Keratinocyte (primary cell): ENCODE data around the gene ZCCHC7. TPM values are rescaled to one million over a fixed set of nuclear protein-coding genes. Genes with fewer than 3 reads are reported as not detected.

Source experiments
- DNase-seq: peaks from one replicate; pipeline ENCODE4 v3.0.0-alpha.2; 2011; ENCODE audit warnings: low read depth, missing footprints, low spot score
- FAIRE-seq: peaks from 2 replicates; lab custom pipeline; 2011; peaks lifted over from hg19 to GRCh38; lab: Jason Lieb, UNC
- H2AFZ ChIP-seq: 2 replicates; pipeline ENCODE4 v1.6.0; 2012; ENCODE audit warnings: low read length, control low read depth, inconsistent platforms; ENCODE audit not compliant: control insufficient read depth
- H3K27ac ChIP-seq: 2 replicates; pipeline ENCODE4 v1.5.1; 2011; ENCODE audit warnings: low read length; ENCODE audit not compliant: control insufficient read depth, insufficient read depth
- H3K27me3 ChIP-seq: 3 replicates; pipeline ENCODE4 v1.6.0; 2011; ENCODE audit warnings: low read length; ENCODE audit not compliant: control insufficient read depth, insufficient read depth; ENCODE audit errors: extremely low read depth
- H3K36me3 ChIP-seq, 2 experiments: 2 replicates in 1 of 2; 3 replicates in 1 of 2; pipeline ENCODE4 v1.5.1; 2011; ENCODE audit warnings: low read length in 2 of 2, mild to moderate bottlenecking in 1 of 2; ENCODE audit not compliant: control insufficient read depth in 2 of 2, insufficient read depth in 2 of 2; ENCODE audit errors: extremely low read depth in 1 of 2
- H3K4me1 ChIP-seq: 3 replicates; pipeline ENCODE4 v1.5.1; 2011; ENCODE audit warnings: low read length; ENCODE audit not compliant: control insufficient read depth, insufficient read depth; ENCODE audit errors: extremely low read depth
- H3K4me2 ChIP-seq: 3 replicates; pipeline ENCODE4 v1.6.0; 2011; ENCODE audit warnings: low read depth, low read length; ENCODE audit not compliant: control insufficient read depth, insufficient read depth; ENCODE audit errors: extremely low read depth
- H3K4me3 ChIP-seq, 3 experiments: fragments of 200-600 bp in 1 of 3; sonication (generic) in 1 of 3; 2 replicates in 2 of 3; 3 replicates in 1 of 3; pipeline ENCODE4 v1.5.1; 2011 to 2016; ENCODE audit warnings: low read length in 3 of 3, mild to moderate bottlenecking in 3 of 3, control low read depth in 2 of 3, inconsistent platforms in 1 of 3, low read depth in 1 of 3, mixed read lengths in 1 of 3, mixed run types in 1 of 3, moderate library complexity in 1 of 3; ENCODE audit not compliant: control insufficient read depth in 2 of 3, insufficient read depth in 2 of 3; ENCODE audit errors: extremely low read depth in 1 of 3
- H3K79me2 ChIP-seq: 2 replicates; pipeline ENCODE4 v1.6.0; 2012; ENCODE audit warnings: low read length; ENCODE audit not compliant: control insufficient read depth, insufficient read depth
- H3K9ac ChIP-seq: 3 replicates; pipeline ENCODE4 v1.6.0; 2011; ENCODE audit warnings: low read length; ENCODE audit not compliant: control insufficient read depth, insufficient read depth; ENCODE audit errors: extremely low read depth
- H3K9me1 ChIP-seq: 3 replicates; pipeline ENCODE4 v1.6.0; 2011; ENCODE audit warnings: low read length; ENCODE audit not compliant: control insufficient read depth, insufficient read depth; ENCODE audit errors: extremely low read depth
- H3K9me3 ChIP-seq: 2 replicates; pipeline ENCODE4 v1.5.1; 2012; ENCODE audit warnings: low read depth, low read length; ENCODE audit not compliant: control insufficient read depth
- H4K20me1 ChIP-seq: 3 replicates; pipeline ENCODE4 v1.6.0; 2011; ENCODE audit warnings: low read length; ENCODE audit not compliant: control insufficient read depth, insufficient read depth; ENCODE audit errors: extremely low read depth
- EZH2 ChIP-seq: IDR thresholded peaks from one replicate; pipeline ENCODE4 v1.6.1; 2012; ENCODE audit warnings: inconsistent platforms, mild to moderate bottlenecking, low read length, moderate library complexity
- dilution Hi-C: fragments of 300-500 bp; cut with MboI; formaldehyde crosslinking; loops from one replicate; pipeline ENCODE4 v1.7.0; 2020; ENCODE audit warnings: low sequenced_read_pairs; ENCODE audit not compliant: extremely low pct_ligation_motif_present
- polyA plus RNA-seq, 5 experiments: library from polyadenylated mRNA; depleted of rRNA in 3 of 5; stranded (reverse) in 3 of 5; stranded (forward) in 1 of 5; unstranded in 1 of 5; fragments of >200 nt; gene quantifications; 1 replicate in 1 of 5; 2 replicates in 3 of 5; 3 replicates in 1 of 5; pipeline versions ENCODE4 v1.2.1 to v1.2.3, GENCODE V29; 2011 to 2012; ENCODE audit warnings: missing spikeins in 2 of 5, low read depth in 1 of 5, low replicate concordance in 1 of 5
- TF ChIP-seq, protein P1 (sequence below), 3 experiments: IDR thresholded peaks in 1 of 3; conservative IDR thresholded peaks in 1 of 3; optimal IDR thresholded peaks in 1 of 3; 2 replicates in 2 of 3; 3 replicates in 1 of 3; pipeline versions ENCODE3 to v1.5.1; 2011; ENCODE audit warnings: low read length in 3 of 3, mild to moderate bottlenecking in 3 of 3, moderate library complexity in 2 of 3, control low read depth in 1 of 3, inconsistent platforms in 1 of 3; ENCODE audit not compliant: insufficient read depth in 2 of 3; ENCODE audit errors: extremely low read depth in 1 of 3

ZCCHC7 gene
- polyA plus RNA-seq, 1 donor (not counting 4 experiments of a cell fraction or from before 2014, with no cell fraction given), result 16.5 TPM

DNA sequence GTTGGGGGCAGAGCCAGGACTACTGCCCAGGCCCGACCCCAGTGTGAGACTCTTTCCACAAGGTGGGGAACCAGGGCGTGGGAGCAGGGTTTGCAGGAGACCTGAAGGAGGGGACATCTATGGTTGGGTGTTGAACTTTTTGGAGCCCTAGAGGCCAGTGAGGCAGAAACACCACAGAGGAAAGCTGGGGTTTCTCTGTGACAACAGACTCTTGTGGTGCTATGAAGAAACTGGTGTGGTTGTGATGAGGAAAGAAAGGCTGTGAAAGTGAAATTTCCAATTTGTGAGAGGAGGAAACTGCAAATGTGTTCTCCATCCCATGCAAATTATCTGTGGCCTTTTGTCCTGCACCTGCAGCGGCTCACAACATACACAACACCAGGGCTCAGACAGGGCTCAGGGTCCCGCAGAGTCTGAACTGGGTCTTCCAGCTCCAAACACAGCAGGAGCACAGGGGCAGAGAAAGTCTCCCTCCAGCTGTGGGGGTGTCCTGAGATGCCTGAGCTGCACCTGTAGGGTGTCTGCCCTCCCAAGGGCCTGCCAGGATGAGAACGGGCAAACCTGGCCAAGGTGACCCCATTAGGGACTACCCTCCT is 250.7 kb downstream of the ZCCHC7 start:
- Histone ChIP-seq H3K27ac (no peak overlapping the region), H4K20me1 (no peaks in the 10 kb centered on the region), H3K36me3 (no peaks in the 10 kb centered on the region), H3K4me2 (no peak overlapping the region), H3K27me3 (no peaks in the 10 kb centered on the region), H3K4me1 (no peaks in the 10 kb centered on the region), H3K4me3 (no peak overlapping the region), H3K9me3 (no peaks in the 10 kb centered on the region), H3K79me2 (no peaks in the 10 kb centered on the region), H3K9me1 (no peaks in the 10 kb centered on the region), H2AFZ (no peak overlapping the region), H3K9ac (no peak overlapping the region)
- DNase-seq (no peak), FAIRE-seq (no peak)
- dilution Hi-C loops, result no loop called here
- TF ChIP-seq, protein P1, sequence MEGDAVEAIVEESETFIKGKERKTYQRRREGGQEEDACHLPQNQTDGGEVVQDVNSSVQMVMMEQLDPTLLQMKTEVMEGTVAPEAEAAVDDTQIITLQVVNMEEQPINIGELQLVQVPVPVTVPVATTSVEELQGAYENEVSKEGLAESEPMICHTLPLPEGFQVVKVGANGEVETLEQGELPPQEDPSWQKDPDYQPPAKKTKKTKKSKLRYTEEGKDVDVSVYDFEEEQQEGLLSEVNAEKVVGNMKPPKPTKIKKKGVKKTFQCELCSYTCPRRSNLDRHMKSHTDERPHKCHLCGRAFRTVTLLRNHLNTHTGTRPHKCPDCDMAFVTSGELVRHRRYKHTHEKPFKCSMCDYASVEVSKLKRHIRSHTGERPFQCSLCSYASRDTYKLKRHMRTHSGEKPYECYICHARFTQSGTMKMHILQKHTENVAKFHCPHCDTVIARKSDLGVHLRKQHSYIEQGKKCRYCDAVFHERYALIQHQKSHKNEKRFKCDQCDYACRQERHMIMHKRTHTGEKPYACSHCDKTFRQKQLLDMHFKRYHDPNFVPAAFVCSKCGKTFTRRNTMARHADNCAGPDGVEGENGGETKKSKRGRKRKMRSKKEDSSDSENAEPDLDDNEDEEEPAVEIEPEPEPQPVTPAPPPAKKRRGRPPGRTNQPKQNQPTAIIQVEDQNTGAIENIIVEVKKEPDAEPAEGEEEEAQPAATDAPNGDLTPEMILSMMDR (optimal IDR thresholded peaks at IDR 0.05 in 1 of 3, IDR thresholded peaks at IDR 0.05 in 1 of 3, conservative IDR thresholded peaks at IDR 0.05 in 1 of 3; ENCODE audit: extremely low read depth in 1 of 3, insufficient read depth in 2 of 3, low read length in 3 of 3), result no peak
- TF ChIP-seq EZH2, result no peak

DNA sequence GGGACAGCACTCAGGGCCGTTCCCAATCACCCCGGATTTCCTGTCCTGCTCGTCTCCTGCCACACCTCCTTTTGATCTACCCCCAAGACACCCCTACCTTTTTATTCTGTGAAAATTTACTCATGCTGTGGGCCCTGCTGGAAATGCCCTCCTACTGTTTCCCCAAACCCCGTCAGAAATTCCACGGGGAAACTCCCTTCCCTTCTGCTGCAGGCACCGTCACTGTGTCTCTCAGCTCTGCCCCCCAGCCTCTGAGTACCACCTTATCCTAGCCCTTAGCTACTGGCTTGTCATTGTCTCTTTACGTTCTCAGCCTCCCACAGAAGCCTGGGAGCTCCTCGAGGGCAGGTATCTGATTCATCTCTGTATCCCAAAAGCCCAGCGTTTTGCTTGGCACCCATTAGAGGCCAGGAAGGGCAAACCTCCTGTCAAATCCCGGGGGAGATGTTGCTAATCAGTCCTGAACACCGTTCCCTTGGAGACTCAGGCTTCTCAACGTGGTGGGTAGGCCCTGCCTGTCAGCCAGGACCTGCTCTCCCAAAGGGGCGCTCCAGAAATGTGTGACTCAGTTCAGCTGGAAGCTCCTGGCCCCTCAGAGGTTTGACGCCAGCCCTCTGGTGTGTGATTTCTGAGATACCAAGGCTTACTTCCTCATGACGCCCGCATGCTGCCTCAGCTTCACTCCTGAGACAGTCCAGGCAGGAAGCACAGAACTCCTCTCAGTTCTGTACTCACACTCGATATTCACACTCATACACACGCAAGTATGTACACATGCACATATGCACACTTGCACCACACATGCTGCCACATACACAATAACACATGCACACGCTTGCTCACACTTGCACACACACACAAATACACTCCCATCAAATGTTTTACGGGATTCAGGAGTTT is 251.4 kb downstream of the ZCCHC7 start:
- no peaks in the 10 kb centered on the region for H3K79me2 ChIP-seq
- dilution Hi-C loops, result no loop called here

More for the DNA sequence above, 251.4 kb downstream of the ZCCHC7 start:
- no peak overlapping the region for H3K27ac ChIP-seq
- no peaks in the 10 kb centered on the region for H3K9me1 ChIP-seq
- no peak overlapping the region for H3K4me3 ChIP-seq
- no peaks in the 10 kb centered on the region for H3K36me3 ChIP-seq
- no peaks in the 10 kb centered on the region for H3K9me3 ChIP-seq
- H3K4me1 ChIP-seq, result no peaks in the 10 kb centered on the region
- H3K27me3 ChIP-seq, result no peaks in the 10 kb centered on the region
- H2AFZ ChIP-seq, result no peak overlapping the region
- TF ChIP-seq EZH2, result no peak
- no peak for DNase-seq
- no peak overlapping the region for H3K4me2 ChIP-seq
- no peaks in the 10 kb centered on the region for H4K20me1 ChIP-seq
- H3K9ac ChIP-seq, result no peak overlapping the region
- FAIRE-seq, result no peak
